ENCODE measurements around the gene PITRM1. TPM values are rescaled to one million over a fixed set of nuclear protein-coding genes. Genes with fewer than 3 reads are reported as not detected.

PITRM1 gene
- total and polyA plus RNA-seq, 2 donors (not counting 3 experiments of a cell fraction or from before 2014, with no cell fraction given) = 83.2 to 145 TPM

DNA sequence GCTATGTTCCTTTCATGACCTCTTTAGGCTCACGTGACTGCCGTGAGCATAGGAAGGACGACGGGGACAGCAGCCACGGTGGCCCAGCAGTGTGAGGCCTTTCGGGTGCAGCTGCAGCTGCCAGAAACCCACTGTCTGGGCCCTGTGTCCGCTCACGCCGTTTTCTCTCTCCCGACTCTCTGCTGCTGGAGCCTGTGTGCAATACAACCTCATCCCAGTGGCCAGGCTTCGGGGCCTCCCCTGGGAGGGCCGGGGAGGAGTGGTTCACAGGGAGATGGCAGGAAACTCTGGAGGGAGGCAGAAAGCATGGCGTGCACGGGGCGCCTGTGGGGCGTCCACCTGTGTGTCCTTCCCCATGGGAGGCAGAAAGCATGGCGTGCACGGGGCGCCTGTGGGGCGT, 66.7 kb downstream of the PITRM1 start:
- Histone ChIP-seq H3K36me3 (ENCODE audit: control insufficient read depth in 2 of 2, extremely low read depth in 1 of 2, insufficient read depth in 2 of 2, low read length in 2 of 2) (peaks cover 29 to 48% of the 10 kb centered on the region in 2 experiments), H3K9me3 (replicated peaks; ENCODE audit: control insufficient read depth, insufficient read depth, low read length) (no peaks in the 10 kb centered on the region), H3K79me2 (ENCODE audit: control insufficient read depth, insufficient read depth, low read length) (peaks cover 39% of the 10 kb centered on the region), H3K4me2 (ENCODE audit: insufficient read depth, low read length) (no peak overlapping the region), H2AFZ (ENCODE audit: low read depth, low read length) (no peak overlapping the region), H3K9ac (replicated peaks; ENCODE audit: extremely low read depth, insufficient read depth, low read length) (no peak overlapping the region), H3K4me1 (ENCODE audit: control insufficient read depth, extremely low read depth, insufficient read depth, low read length) (peaks cover 14% of the 10 kb centered on the region), H4K20me1 (replicated peaks; ENCODE audit: control insufficient read depth, extremely low read depth, insufficient read depth, low read length) (no peaks in the 10 kb centered on the region), H3K27ac (ENCODE audit: insufficient read depth, low read depth, low read length) (no peak overlapping the region), H3K4me3 (replicated peaks in 1 of 3; ENCODE audit: insufficient read depth in 1 of 3, low read depth in 1 of 3, low read length in 3 of 3) (no peak overlapping the region), H3K9me1 (replicated peaks; ENCODE audit: control insufficient read depth, extremely low read depth, insufficient read depth, low read length) (no peaks in the 10 kb centered on the region), H3K27me3 (ENCODE audit: control insufficient read depth in 2 of 2, insufficient read depth in 2 of 2, low read length in 2 of 2) (no peaks in the 10 kb centered on the region)
- DNase-seq (ENCODE audit: low read depth, low spot score) (no peak), FAIRE-seq (no peak)
- ChIA-PET POLR2A (no interaction called here), CTCF (no interaction called here)
- BruUV-seq (replicated peaks) = no TSS peak
- no peak for TF ChIP-seq GATA2 (IDR thresholded peaks at IDR 0.05; ENCODE audit: insufficient read depth, insufficient read length, low read depth, low read length)
- no peak for TF ChIP-seq EZH2 (IDR thresholded peaks at IDR 0.05; ENCODE audit: borderline replicate concordance, low read depth, low read length, severe bottlenecking)
- TF ChIP-seq FOS (IDR thresholded peaks at IDR 0.05; ENCODE audit: borderline replicate concordance, insufficient read depth, low read length) = no peak
- no peak for TF ChIP-seq POLR2A (IDR thresholded peaks at IDR 0.05; ENCODE audit: low read depth, low read length)
- intact Hi-C loops (cut with micrococcal nuclease) (no loop called here), dilution Hi-C loops (cut with MboI; ENCODE audit: extremely low pct_ligation_motif_present, low sequenced_read_pairs) (no loop called here)

DNA sequence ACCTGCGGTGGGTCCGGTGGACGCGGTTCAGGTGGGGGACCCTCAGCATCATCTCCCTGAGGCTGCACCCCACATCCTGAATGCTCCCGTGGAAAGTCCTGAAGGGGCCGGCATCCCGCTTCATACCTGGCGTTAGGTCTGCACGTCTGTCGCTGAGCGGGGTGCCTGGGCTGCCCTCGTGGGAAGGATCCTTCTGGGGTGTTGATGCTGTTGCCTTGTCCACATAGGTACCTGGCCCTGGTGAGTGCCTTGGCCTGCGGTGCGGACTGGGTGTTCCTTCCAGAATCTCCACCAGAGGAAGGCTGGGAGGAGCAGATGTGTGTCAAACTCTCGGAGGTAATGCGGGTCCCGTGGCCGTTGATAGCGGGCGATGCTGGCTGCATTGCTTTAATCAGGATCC, 67.4 kb downstream of the PITRM1 start:
- Histone ChIP-seq H3K27me3 (ENCODE audit: control insufficient read depth in 2 of 2, insufficient read depth in 2 of 2, low read length in 2 of 2) (no peaks in the 10 kb centered on the region), H3K9ac (replicated peaks; ENCODE audit: extremely low read depth, insufficient read depth, low read length) (no peak overlapping the region), H3K79me2 (ENCODE audit: control insufficient read depth, insufficient read depth, low read length) (peaks cover 42% of the 10 kb centered on the region), H2AFZ (ENCODE audit: low read depth, low read length) (no peak overlapping the region), H3K9me3 (replicated peaks; ENCODE audit: control insufficient read depth, insufficient read depth, low read length) (no peaks in the 10 kb centered on the region), H4K20me1 (replicated peaks; ENCODE audit: control insufficient read depth, extremely low read depth, insufficient read depth, low read length) (no peaks in the 10 kb centered on the region), H3K36me3 (ENCODE audit: control insufficient read depth in 2 of 2, extremely low read depth in 1 of 2, insufficient read depth in 2 of 2, low read length in 2 of 2) (peaks cover 29 to 48% of the 10 kb centered on the region in 2 experiments), H3K4me2 (ENCODE audit: insufficient read depth, low read length) (no peak overlapping the region), H3K4me3 (replicated peaks in 1 of 3; ENCODE audit: insufficient read depth in 1 of 3, low read depth in 1 of 3, low read length in 3 of 3) (no peak overlapping the region), H3K9me1 (replicated peaks; ENCODE audit: control insufficient read depth, extremely low read depth, insufficient read depth, low read length) (no peaks in the 10 kb centered on the region), H3K4me1 (ENCODE audit: control insufficient read depth, extremely low read depth, insufficient read depth, low read length) (peaks cover 14% of the 10 kb centered on the region), H3K27ac (ENCODE audit: insufficient read depth, low read depth, low read length) (no peak overlapping the region)
- intact Hi-C loops (cut with micrococcal nuclease) (no loop called here), dilution Hi-C loops (cut with MboI; ENCODE audit: extremely low pct_ligation_motif_present, low sequenced_read_pairs) (no loop called here)
- no peak for FAIRE-seq
- TF ChIP-seq FOS (IDR thresholded peaks at IDR 0.05; ENCODE audit: borderline replicate concordance, insufficient read depth, low read length) (no peak), EZH2 (IDR thresholded peaks at IDR 0.05; ENCODE audit: borderline replicate concordance, low read depth, low read length, severe bottlenecking) (no peak), POLR2AphosphoS5 (IDR thresholded peaks at IDR 0.05; ENCODE audit: insufficient read depth, low read depth, low read length) (no peak), JUN (IDR thresholded peaks at IDR 0.05; ENCODE audit: borderline replicate concordance, insufficient read depth, insufficient read length, low read depth) (no peak), MYC (IDR thresholded peaks at IDR 0.05; ENCODE audit: low read depth, low read length) (no peak), GATA2 (IDR thresholded peaks at IDR 0.05; ENCODE audit: insufficient read depth, insufficient read length, low read depth, low read length) (no peak), POLR2A (IDR thresholded peaks at IDR 0.05; ENCODE audit: low read depth, low read length) (no peak)
- TF ChIP-seq, protein P1, sequence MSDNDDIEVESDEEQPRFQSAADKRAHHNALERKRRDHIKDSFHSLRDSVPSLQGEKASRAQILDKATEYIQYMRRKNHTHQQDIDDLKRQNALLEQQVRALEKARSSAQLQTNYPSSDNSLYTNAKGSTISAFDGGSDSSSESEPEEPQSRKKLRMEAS (IDR thresholded peaks at IDR 0.05; ENCODE audit: insufficient read depth, insufficient read length) = no peak
- POLR2A ChIA-PET = no interaction called here
- DNase-seq (ENCODE audit: low read depth, low spot score) = no peak
- BruUV-seq (replicated peaks) = no TSS peak
- CTCF ChIA-PET = no interaction called here

Data from endothelial cell of umbilical vein (primary cell).